Nephron (organoid): ENCODE measurements around the gene RNF17.

Experiments used
- H3K27ac Mint-ChIP-seq, 3 experiments: 2 replicates each; pipeline ENCODE4 v1.8.0; 2020; ENCODE audit warnings: mixed read lengths in 3 of 3, mild to moderate bottlenecking in 2 of 3, moderate library complexity in 1 of 3
- H3K27me3 Mint-ChIP-seq: 2 replicates; pipeline ENCODE4 v1.8.0; 2021; ENCODE audit warnings: low read depth, mild to moderate bottlenecking, moderate library complexity, mixed read lengths
- H3K36me3 Mint-ChIP-seq: 2 replicates; pipeline ENCODE4 v1.8.0; 2020; ENCODE audit warnings: low read depth, mixed read lengths
- H3K4me1 Mint-ChIP-seq: 2 replicates; pipeline ENCODE4 v1.8.0; 2020; ENCODE audit warnings: mixed read lengths
- H3K4me3 Mint-ChIP-seq, 3 experiments: 2 replicates each; pipeline ENCODE4 v1.8.0; 2020; ENCODE audit warnings: mild to moderate bottlenecking in 3 of 3, mixed read lengths in 3 of 3, moderate library complexity in 2 of 3
- H3K9me3 Mint-ChIP-seq: 2 replicates; pipeline ENCODE4 v1.8.0; 2020; ENCODE audit warnings: mixed read lengths
- CTCF ChIP-seq, 3 experiments: fragments of 200-600 bp; sonication (generic); IDR thresholded peaks; one replicate each; pipeline ENCODE4 v1.5.0; 2021; ENCODE audit warnings: antibody characterized with exemption in 3 of 3; ENCODE audit not compliant: unreplicated experiment in 3 of 3

RNF17 gene

DNA sequence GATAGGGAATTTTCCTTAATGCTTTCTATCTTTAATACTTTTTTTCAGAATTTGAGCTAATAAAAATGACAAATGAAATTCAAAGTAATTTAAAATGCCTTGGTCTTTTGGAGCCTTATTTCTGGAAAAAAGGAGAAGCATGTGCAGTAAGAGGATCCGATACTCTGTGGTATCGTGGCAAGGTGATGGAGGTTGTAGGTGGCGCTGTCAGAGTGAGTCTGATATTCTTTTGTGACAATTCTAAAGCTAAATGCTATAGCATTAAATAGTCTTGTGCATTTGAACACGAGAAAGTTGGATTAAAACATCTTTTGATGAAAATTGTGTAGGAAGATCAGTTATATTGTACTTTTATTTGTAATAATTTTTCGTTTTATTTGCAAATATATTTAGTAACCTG lies 95.0 kb downstream of the RNF17 start:
- H3K27ac Mint-ChIP-seq, result no peak overlapping the region
- no peaks in the 10 kb centered on the region for H3K9me3 Mint-ChIP-seq
- H3K27me3 Mint-ChIP-seq, result peaks cover 3% of the 10 kb centered on the region
- TF ChIP-seq CTCF (IDR thresholded peaks at IDR 0.05; ENCODE audit: unreplicated experiment in 3 of 3), result no peak
- no peaks in the 10 kb centered on the region for H3K4me1 Mint-ChIP-seq
- H3K36me3 Mint-ChIP-seq, result no peaks in the 10 kb centered on the region
- H3K4me3 Mint-ChIP-seq, result no peak overlapping the region

- no peak for TF ChIP-seq CTCF (IDR thresholded peaks at IDR 0.05; ENCODE audit: unreplicated experiment in 3 of 3)
- no peaks in the 10 kb centered on the region for H3K4me1 Mint-ChIP-seq
- peaks cover 6% of the 10 kb centered on the region for H3K27me3 Mint-ChIP-seq
- H3K36me3 Mint-ChIP-seq, result no peaks in the 10 kb centered on the region
- no peak overlapping the region for H3K27ac Mint-ChIP-seq
- H3K9me3 Mint-ChIP-seq, result no peaks in the 10 kb centered on the region
- H3K4me3 Mint-ChIP-seq, result no peak overlapping the region
Observed at GRCh38 chr13:24860770-24861169, 96.8 kb downstream of the RNF17 start.

DNA sequence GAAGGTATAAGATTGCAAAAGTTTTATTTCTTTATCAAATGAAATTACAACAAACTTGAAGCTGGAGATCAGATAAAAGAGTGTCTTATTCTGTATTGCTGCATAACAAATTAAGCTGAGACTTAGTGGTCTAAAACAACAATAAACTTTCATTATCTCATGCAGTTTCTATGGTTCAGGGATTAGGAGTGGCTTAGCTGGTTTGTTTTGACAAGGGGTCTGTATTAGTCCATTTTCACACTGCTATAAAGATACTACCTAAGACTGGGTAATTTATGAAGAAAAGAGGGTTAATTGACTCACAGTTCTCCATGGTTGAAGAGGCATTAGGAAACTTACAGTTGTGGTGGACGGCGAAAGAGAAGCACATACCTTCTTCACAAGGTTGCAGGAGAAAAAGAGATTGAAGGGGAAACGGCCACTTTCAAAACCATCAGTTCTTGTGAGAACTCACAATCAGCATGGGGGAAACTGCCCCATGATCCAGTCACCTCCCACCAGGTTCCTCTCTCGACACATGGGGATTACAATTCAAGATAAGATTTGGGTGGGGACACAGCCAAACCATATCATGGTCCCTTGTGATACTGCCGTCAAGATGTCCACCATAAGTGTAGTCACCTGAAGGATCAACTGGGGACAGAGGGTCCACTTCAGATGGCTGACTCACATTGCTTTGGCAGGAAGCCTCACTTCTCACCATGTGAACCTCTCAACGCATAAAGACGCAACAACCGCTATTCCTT lies 97.8 kb downstream of the RNF17 start:
- Mint-ChIP-seq H3K4me3 (no peak overlapping the region), H3K9me3 (no peaks in the 10 kb centered on the region), H3K27me3 (peaks cover 6% of the 10 kb centered on the region), H3K4me1 (no peaks in the 10 kb centered on the region), H3K27ac (no peak overlapping the region), H3K36me3 (no peaks in the 10 kb centered on the region)
- TF ChIP-seq CTCF (IDR thresholded peaks at IDR 0.05; ENCODE audit: unreplicated experiment in 3 of 3), result no peak

- H3K36me3 Mint-ChIP-seq, result no peaks in the 10 kb centered on the region
Observed at GRCh38 chr13:24863748-24864540, 100.0 kb downstream of the RNF17 start.

DNA sequence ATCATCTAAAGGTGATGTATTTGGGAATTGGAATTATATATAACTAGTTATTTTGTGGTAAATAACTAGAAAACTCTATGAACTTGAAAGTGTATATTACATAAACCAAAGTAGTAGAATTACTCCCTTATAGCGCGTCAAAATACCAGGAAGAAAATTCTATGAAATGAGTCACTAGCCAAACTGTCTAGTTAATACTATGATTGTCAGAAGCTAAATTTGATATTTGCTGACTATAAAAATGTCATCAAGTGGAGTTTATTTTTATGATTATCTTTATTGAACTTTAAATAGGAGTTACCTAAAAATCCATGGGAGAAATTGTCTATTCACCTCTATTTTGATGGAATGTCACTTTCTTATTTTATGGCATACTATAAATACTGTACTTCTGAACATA lies 100.6 kb downstream of the RNF17 start:
- no peak for TF ChIP-seq CTCF (IDR thresholded peaks at IDR 0.05; ENCODE audit: unreplicated experiment in 3 of 3)
- no peaks in the 10 kb centered on the region for H3K4me1 Mint-ChIP-seq
- no peaks in the 10 kb centered on the region for H3K9me3 Mint-ChIP-seq
- H3K27me3 Mint-ChIP-seq, result peaks cover 6% of the 10 kb centered on the region
- no peaks in the 10 kb centered on the region for H3K36me3 Mint-ChIP-seq
- no peak overlapping the region for H3K27ac Mint-ChIP-seq
- no peak overlapping the region for H3K4me3 Mint-ChIP-seq

More at GRCh38 chr13:24863748-24864540, 100.0 kb downstream of the RNF17 start:
- no peak overlapping the region for H3K27ac Mint-ChIP-seq
- peaks cover 6% of the 10 kb centered on the region for H3K27me3 Mint-ChIP-seq
- no peaks in the 10 kb centered on the region for H3K4me1 Mint-ChIP-seq
- H3K9me3 Mint-ChIP-seq, result no peaks in the 10 kb centered on the region
- H3K4me3 Mint-ChIP-seq, result no peak overlapping the region
- TF ChIP-seq CTCF (IDR thresholded peaks at IDR 0.05; ENCODE audit: unreplicated experiment in 3 of 3), result no peak
